Measurements from ENCODE around the gene SPEN. TPM values are rescaled to one million over a fixed set of nuclear protein-coding genes. Genes with fewer than 3 reads are reported as not detected.
"Not testable (repeated sequence)": the region's sequence is repeated elsewhere in the genome, so short reads cannot be mapped to it uniquely, and the experiment has no call there.

The SPEN gene
- total and polyA plus RNA-seq, 10 of the 15 experiments (the other 5 are each of a cell fraction or from before 2014, with no cell fraction given), result 5.2 to 58.7 (median 20.1) TPM

- SMC1A ChIA-PET (ENCODE audit: uncharacterized antibody, unreplicated experiment), result interaction anchor here (0.9 to 2.5 kb wide), 4 partner anchors 14 to 97 kb away, joined by 3 to 15 read pairs (median 3); partner anchors contain the start of gene ZBTB17
- no peak overlapping the region for H2AFZ ChIP-seq (ENCODE audit: control insufficient read depth, low read depth, low read length)
- no peak for ATAC-seq
- no peak for TF ChIP-seq BHLHE40 (IDR thresholded peaks at IDR 0.05; ENCODE audit: borderline replicate concordance in 1 of 2, low read depth in 2 of 2, low read length in 1 of 2)
- no peak overlapping the region for H3K9ac ChIP-seq (ENCODE audit: control insufficient read depth, insufficient read depth, low read length)
- no peaks in the 10 kb centered on the region for H4K20me1 ChIP-seq (ENCODE audit: control insufficient read depth, insufficient read depth)
- CTCF ChIA-PET, result interaction anchor here (1.4 to 1.7 kb wide), 2 partner anchors 97 to 108 kb away, joined by 3 to 6 read pairs; no protein-coding TSS in a partner anchor
- RAD21 ChIA-PET (ENCODE audit: unreplicated experiment), result interaction anchor here (0.7 to 1.7 kb wide), 2 partner anchors 96 to 99 kb away, joined by 3 to 6 read pairs; no protein-coding TSS in a partner anchor
- FAIRE-seq, result no peak
- no peak for DNase-seq (ENCODE audit: low read depth, low spot score)
- no TSS peak for BruUV-seq (replicated peaks)
- 98% methylated on average over 2 of the region's 2 CpGs for WGBS (ENCODE audit: insufficient coverage, insufficient replicate concordance, low lambda C conversion rate, missing lambda C conversion rate)
- peaks cover 2 to 25% of the 10 kb centered on the region in 2 experiments for H3K36me3 ChIP-seq (ENCODE audit: control insufficient read depth in 2 of 2, insufficient read depth in 2 of 2, low read length in 1 of 2)
- intact Hi-C loops (cut with micrococcal nuclease; ENCODE audit: unreplicated experiment) (loop anchor here (10.0 kb wide), 1 partner anchor 97 kb away; no protein-coding TSS in a partner anchor), in situ Hi-C loops (cut with MboI) (no loop called here)
- no peak overlapping the region for H3K4me3 ChIP-seq
- no peak overlapping the region for H3K27ac ChIP-seq (ENCODE audit: control insufficient read depth, insufficient read depth)
- H3K4me2 ChIP-seq (ENCODE audit: control insufficient read depth, insufficient read depth), result no peak overlapping the region
- peaks cover 16% of the 10 kb centered on the region for H3K4me1 ChIP-seq (ENCODE audit: control insufficient read depth, insufficient read depth, low read length)
- H3K79me2 ChIP-seq (ENCODE audit: control insufficient read depth, insufficient read depth, low read length), result peaks cover 20% of the 10 kb centered on the region
- H3K27me3 ChIP-seq (replicated peaks in 1 of 2; ENCODE audit: control insufficient read depth in 2 of 2, insufficient read depth in 2 of 2, low read length in 1 of 2), result no peaks in the 10 kb centered on the region
- POLR2A ChIA-PET, result interaction anchor here (1.5 kb wide), 1 partner anchor 17 kb away, joined by 3 read pairs; no protein-coding TSS in a partner anchor
- no peaks in the 10 kb centered on the region for H3K9me3 ChIP-seq (replicated peaks; ENCODE audit: control insufficient read depth, insufficient read depth, low read length)
These were observed 64.4 kb downstream of the SPEN start for GRCh38 chr1:15911927-15912326.

- H3K27me3 ChIP-seq (replicated peaks in 1 of 2; ENCODE audit: control insufficient read depth in 2 of 2, insufficient read depth in 2 of 2, low read length in 1 of 2); DNase-seq (ENCODE audit: low read depth, low spot score); in situ Hi-C loops (cut with MboI); H3K4me3 ChIP-seq; H3K27ac ChIP-seq (ENCODE audit: control insufficient read depth, insufficient read depth); H3K4me2 ChIP-seq (ENCODE audit: control insufficient read depth, insufficient read depth); FAIRE-seq; BruUV-seq (replicated peaks); H3K9me3 ChIP-seq (replicated peaks; ENCODE audit: control insufficient read depth, insufficient read depth, low read length); H4K20me1 ChIP-seq (ENCODE audit: control insufficient read depth, insufficient read depth); H2AFZ ChIP-seq (ENCODE audit: control insufficient read depth, low read depth, low read length); ATAC-seq; H3K9ac ChIP-seq (ENCODE audit: control insufficient read depth, insufficient read depth, low read length): not testable (repeated sequence)
- RAD21 ChIA-PET (ENCODE audit: unreplicated experiment), result interaction anchor here (1.1 to 1.5 kb wide), 2 partner anchors 31 to 98 kb away, joined by 3 to 6 read pairs; no protein-coding TSS in a partner anchor
- Histone ChIP-seq H3K36me3 (ENCODE audit: control insufficient read depth in 2 of 2, insufficient read depth in 2 of 2, low read length in 1 of 2) (peaks cover 2 to 23% of the 10 kb centered on the region in 2 experiments), H3K4me1 (ENCODE audit: control insufficient read depth, insufficient read depth, low read length) (peaks cover 26% of the 10 kb centered on the region), H3K79me2 (ENCODE audit: control insufficient read depth, insufficient read depth, low read length) (peaks cover 18% of the 10 kb centered on the region)
- SMC1A ChIA-PET (ENCODE audit: uncharacterized antibody, unreplicated experiment), result interaction anchor here (1.0 to 2.5 kb wide), 6 partner anchors 10 to 98 kb away, joined by 3 to 15 read pairs (median 4); no protein-coding TSS in a partner anchor
- CTCF ChIA-PET, result interaction anchor here (0.9 to 1.7 kb wide), 6 partner anchors 9 to 122 kb away, joined by 3 to 6 read pairs (median 4); no protein-coding TSS in a partner anchor
- POLR2A ChIA-PET, result interaction anchor here (0.5 kb wide), 1 partner anchor 16 kb away, joined by 3 read pairs; no protein-coding TSS in a partner anchor
- WGBS (ENCODE audit: insufficient coverage, insufficient replicate concordance, low lambda C conversion rate, missing lambda C conversion rate), result 95% methylated on average over 3 of the region's 3 CpGs
- intact Hi-C loops (cut with micrococcal nuclease; ENCODE audit: unreplicated experiment), result loop anchor here (10.0 kb wide), 1 partner anchor 99 kb away; no protein-coding TSS in a partner anchor
These were observed 66.1 kb downstream of the SPEN start for GRCh38 chr1:15913607-15914006.
